SU-DHL-6 (cell line): ENCODE measurements around the gene ESYT1.

Experiments
- EZH2phosphoT487 ChIP-seq: fragments of 200-600 bp; sonication (generic), shearing (Covaris generic); conservative IDR thresholded peaks from 2 replicates; pipeline ENCODE4 v1.6.1; 2018; ENCODE audit warnings: mild to moderate bottlenecking, antibody characterized with exemption, low read length, moderate library complexity, mixed read lengths
- TF ChIP-seq, protein P1 (sequence below): fragments of 200-600 bp; sonication (generic); IDR thresholded peaks from one replicate; pipeline ENCODE4 v1.5.1; 2017; ENCODE audit warnings: antibody characterized with exemption, mild to moderate bottlenecking, low read length, moderate library complexity; ENCODE audit not compliant: insufficient read depth, poor library complexity, severe bottlenecking

- TF ChIP-seq, protein P1, sequence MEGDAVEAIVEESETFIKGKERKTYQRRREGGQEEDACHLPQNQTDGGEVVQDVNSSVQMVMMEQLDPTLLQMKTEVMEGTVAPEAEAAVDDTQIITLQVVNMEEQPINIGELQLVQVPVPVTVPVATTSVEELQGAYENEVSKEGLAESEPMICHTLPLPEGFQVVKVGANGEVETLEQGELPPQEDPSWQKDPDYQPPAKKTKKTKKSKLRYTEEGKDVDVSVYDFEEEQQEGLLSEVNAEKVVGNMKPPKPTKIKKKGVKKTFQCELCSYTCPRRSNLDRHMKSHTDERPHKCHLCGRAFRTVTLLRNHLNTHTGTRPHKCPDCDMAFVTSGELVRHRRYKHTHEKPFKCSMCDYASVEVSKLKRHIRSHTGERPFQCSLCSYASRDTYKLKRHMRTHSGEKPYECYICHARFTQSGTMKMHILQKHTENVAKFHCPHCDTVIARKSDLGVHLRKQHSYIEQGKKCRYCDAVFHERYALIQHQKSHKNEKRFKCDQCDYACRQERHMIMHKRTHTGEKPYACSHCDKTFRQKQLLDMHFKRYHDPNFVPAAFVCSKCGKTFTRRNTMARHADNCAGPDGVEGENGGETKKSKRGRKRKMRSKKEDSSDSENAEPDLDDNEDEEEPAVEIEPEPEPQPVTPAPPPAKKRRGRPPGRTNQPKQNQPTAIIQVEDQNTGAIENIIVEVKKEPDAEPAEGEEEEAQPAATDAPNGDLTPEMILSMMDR, result no peak
- TF ChIP-seq EZH2phosphoT487, result no peak
Observed at GRCh38 chr12:56103823-56104108, 24.3 kb upstream of the ESYT1 start.
